Neural crest cell (in vitro differentiated cells): ENCODE measurements around the gene PANK1. TPM values are rescaled to one million over a fixed set of nuclear protein-coding genes. Genes with fewer than 3 reads are reported as not detected.

ENCODE experiments used
- DNase-seq: peaks from one replicate; pipeline ENCODE4 v3.0.0; 2021; ENCODE audit warnings: low read depth, mixed read lengths, low spot score
- H3K27ac Mint-ChIP-seq: one replicate; pipeline ENCODE4 v1.8.0; 2021; ENCODE audit warnings: mild to moderate bottlenecking, mixed read lengths; ENCODE audit not compliant: unreplicated experiment
- H3K27me3 Mint-ChIP-seq: 2 replicates; pipeline ENCODE4 v1.8.0; 2021; ENCODE audit warnings: low read depth, mild to moderate bottlenecking, mixed read lengths
- H3K36me3 Mint-ChIP-seq: 2 replicates; pipeline ENCODE4 v1.8.0; 2021; ENCODE audit warnings: low read depth, mild to moderate bottlenecking, mixed read lengths
- H3K4me1 Mint-ChIP-seq: 2 replicates; pipeline ENCODE4 v1.8.0; 2021; ENCODE audit warnings: mixed read lengths
- H3K4me3 Mint-ChIP-seq: one replicate; pipeline ENCODE4 v1.8.0; 2021; ENCODE audit warnings: mild to moderate bottlenecking, mixed read lengths
- H3K9me3 Mint-ChIP-seq: 2 replicates; pipeline ENCODE4 v1.8.0; 2021; ENCODE audit warnings: mixed read lengths
- CTCF ChIP-seq: fragments of 200-600 bp; sonication (generic); conservative IDR thresholded peaks from 2 replicates; pipeline ENCODE4 v1.5.0; 2021; ENCODE audit warnings: antibody characterized with exemption, mild to moderate bottlenecking
- microRNA-seq: library from miRNA; unstranded; fragments of <30 nt; microRNA quantifications from one replicate; pipeline ENCODE4, GENCODE V29; 2020
- total RNA-seq: library from RNA; stranded (reverse); gene quantifications from 2 replicates; pipeline ENCODE4 v1.2.1, GENCODE V29; 2021

PANK1 gene
- total RNA-seq, 1 donor from 2014 or later: 46.9 TPM

DNA sequence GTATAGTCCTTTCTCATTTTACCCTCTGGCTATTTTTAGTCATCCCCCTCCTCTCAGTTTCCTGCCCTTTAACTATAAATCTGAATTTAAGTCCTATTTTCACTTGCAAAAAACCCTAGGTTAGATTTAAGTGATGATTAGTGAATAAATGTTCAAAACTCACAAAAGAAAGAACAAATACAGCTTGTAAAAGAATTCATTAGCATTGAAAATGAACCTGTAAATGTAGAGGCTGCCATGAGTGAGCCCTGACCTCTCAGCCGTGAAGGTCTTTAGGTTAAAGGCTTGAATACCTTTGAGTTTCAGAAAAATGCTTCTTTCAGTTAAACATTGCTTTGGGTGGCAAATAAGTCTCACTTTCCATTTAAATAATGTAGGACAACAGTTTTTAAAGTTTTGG is 107.7 kb downstream of the PANK1 start:
- TF ChIP-seq CTCF: no peak
- Mint-ChIP-seq H3K36me3 (peaks cover 2% of the 10 kb centered on the region), H3K4me3 (peak overlapping the region; percentile 74), H3K27me3 (peaks cover 70% of the 10 kb centered on the region), H3K4me1 (peaks cover 26% of the 10 kb centered on the region), H3K27ac (no peak overlapping the region), H3K9me3 (no peaks in the 10 kb centered on the region)
- no peak for DNase-seq

DNA sequence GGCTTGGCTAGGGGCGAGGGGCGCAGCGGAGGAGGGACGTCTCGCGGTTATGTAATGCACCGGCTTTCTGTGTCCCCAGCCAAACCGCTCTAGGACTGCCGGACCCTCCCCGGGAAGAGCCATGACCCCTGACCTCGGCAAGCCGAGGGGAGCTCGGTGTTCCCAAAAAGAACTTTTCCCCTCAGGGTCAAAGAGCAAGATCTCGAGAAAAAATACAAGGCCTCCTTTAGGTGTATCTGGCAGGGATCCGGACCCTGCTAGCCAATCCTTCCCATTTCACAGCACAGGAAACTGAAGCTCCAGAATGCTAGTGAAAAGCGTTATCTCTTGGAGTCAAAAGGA is 109.1 kb downstream of the PANK1 start:
- no peak overlapping the region for H3K27ac Mint-ChIP-seq
- H3K4me3 Mint-ChIP-seq: peak overlapping the region; percentile 80

GRCh38 chr10:89535171-89536012 is 109.7 kb downstream of the PANK1 start, which contains the start of gene SLC16A12:
Gene SLC16A12, minus strand, starts transcription at chr10:89535594. Its CDS starts 73,016 bp downstream, at chr10:89462578.
- H3K4me1 Mint-ChIP-seq: peaks cover 26% of the 10 kb centered on the region
- no peaks in the 10 kb centered on the region for H3K9me3 Mint-ChIP-seq
- TF ChIP-seq CTCF: peak; percentile 46
- peak within 1 kb of the TSS; percentile 80 for H3K4me3 Mint-ChIP-seq
- peaks cover 83% of the 10 kb centered on the region for H3K27me3 Mint-ChIP-seq
- peak; percentile 43 for DNase-seq
- H3K36me3 Mint-ChIP-seq: peaks cover 2% of the 10 kb centered on the region
- H3K27ac Mint-ChIP-seq: no peak within 1 kb of the TSS

More for the DNA sequence above, 109.1 kb downstream of the PANK1 start:
- TF ChIP-seq CTCF: no peak
- H3K4me1 Mint-ChIP-seq: peaks cover 26% of the 10 kb centered on the region
- DNase-seq: no peak
- peaks cover 81% of the 10 kb centered on the region for H3K27me3 Mint-ChIP-seq
- peaks cover 2% of the 10 kb centered on the region for H3K36me3 Mint-ChIP-seq
- H3K9me3 Mint-ChIP-seq: no peaks in the 10 kb centered on the region

DNA sequence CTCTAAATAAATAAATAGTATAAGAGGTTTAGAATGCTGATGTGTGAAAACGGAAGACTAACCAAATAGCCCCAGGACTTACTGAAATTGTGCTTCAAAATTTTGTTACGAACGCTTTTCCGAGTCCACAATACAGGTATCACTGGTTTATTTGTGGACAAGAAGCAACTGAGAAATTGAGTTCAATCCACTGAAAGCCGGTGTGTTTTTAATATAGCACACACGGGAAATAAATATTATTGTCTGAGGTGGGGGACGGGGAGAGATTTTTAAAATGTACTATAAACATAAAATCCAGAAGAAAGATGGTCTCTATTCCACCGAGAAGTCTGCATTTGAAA is 110.2 kb downstream of the PANK1 start:
- no peak for DNase-seq
- H3K36me3 Mint-ChIP-seq: peaks cover 2% of the 10 kb centered on the region
- H3K4me3 Mint-ChIP-seq: peak overlapping the region; percentile 62
- H3K4me1 Mint-ChIP-seq: peaks cover 26% of the 10 kb centered on the region
- TF ChIP-seq CTCF: no peak
- H3K27me3 Mint-ChIP-seq: peaks cover 80% of the 10 kb centered on the region
- H3K27ac Mint-ChIP-seq: no peak overlapping the region
- H3K9me3 Mint-ChIP-seq: no peaks in the 10 kb centered on the region

Small RNAs within 50 kb of the gene (microRNA-seq; reads per million reads assigned to microRNA genes)
- gene MIR107: 15,990 reads per million, percentile 96 among the genes with 10 or more reads in this experiment

Other genes starting within 250 kb of the PANK1 start
- 12.9 and 13.9 TPM in 2 replicates for gene IFIT5, start 230.7 kb downstream of the PANK1 start, total RNA-seq
- not detected in 2 replicates for gene SLC16A12, start 109.6 kb downstream of the PANK1 start, total RNA-seq
- 46.7 and 51.3 TPM in 2 replicates for gene KIF20B, start 56.3 kb upstream of the PANK1 start, total RNA-seq